GM18870 (cell line): ENCODE measurements around the gene EFCAB12.

Experiments used
- ATAC-seq: cut with Tn5 transposase; IDR thresholded peaks from one replicate; pipeline ENCODE4 v1.9.1; 2021; ENCODE audit warnings: moderate library complexity; ENCODE audit not compliant: unreplicated experiment

The EFCAB12 gene

DNA sequence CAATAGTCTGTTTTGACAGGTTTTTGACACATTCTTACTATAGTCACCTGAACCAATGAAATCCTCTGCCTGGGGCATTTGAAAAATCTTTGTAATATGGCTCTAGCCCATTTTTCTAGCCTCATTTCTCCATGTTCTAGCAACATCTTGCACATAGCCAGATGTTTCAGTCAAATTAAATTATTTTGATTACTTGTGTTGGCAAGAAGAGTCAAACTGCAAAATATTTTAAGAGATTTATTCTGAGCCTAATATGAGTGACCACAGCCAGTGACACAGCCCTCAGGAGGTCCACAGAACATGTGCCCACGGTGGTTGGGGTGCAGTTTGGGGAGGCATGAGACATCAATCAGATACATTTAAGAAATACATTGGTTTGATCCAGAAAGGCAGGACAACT is 18.5 kb upstream of the EFCAB12 start:
- no peak for ATAC-seq

DNA sequence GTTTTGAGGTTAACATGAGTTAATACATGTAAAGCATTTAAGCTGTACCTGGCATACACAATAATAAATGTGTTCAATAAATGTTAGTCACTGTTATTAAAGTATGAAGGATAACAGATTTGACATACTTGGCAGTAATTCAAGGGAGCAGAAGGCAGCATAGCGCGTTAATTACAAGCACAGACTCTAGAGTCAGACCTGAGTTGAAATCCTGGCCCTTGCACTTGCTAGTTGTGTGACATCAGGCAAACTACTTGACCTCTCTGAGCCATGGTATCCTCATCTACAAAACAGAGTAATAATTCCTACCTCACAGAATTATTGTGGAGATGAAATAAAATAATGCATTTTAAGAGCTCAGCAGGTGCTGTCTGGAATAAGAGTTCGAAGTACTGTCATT is 17.0 kb upstream of the EFCAB12 start:
- no peak for ATAC-seq

DNA sequence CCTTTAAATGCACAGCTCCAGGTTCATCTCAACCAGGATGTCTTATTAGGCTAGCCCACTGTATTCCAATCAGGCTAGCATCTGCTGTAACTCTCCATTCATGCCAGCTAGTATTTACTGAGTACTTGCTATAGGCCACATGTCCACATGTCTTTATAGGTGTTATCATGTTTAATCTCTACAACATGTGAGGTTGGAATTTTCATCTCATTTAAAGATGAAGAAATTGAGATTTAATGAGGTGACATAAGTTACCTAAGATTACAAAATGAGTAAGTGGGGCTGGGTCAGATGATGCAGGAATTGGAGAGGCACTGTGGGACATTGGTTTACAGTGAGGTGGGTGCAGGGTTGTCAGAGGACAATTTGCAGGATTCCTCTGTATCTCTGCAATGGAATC is 14.5 kb upstream of the EFCAB12 start:
- ATAC-seq, result no peak

DNA sequence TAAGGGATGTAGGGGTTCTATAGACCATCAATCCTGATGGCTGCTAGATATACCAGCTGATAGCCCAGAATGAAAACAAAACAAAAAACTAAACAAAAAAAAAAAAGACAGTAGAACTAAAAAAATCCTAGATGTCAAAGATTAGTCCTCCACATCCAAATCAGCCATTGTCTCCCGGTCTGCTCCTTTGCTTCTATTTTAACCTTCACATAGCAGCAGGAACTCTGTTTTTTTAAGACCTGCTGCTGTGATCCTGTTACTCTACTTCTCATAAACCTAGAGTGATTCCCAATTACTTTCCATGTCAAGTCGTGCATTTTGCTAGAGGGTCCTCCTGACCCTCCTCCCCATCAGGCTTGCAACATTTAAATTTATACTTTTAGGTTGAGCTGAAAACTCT is 14.1 kb upstream of the EFCAB12 start:
- no peak for ATAC-seq

DNA sequence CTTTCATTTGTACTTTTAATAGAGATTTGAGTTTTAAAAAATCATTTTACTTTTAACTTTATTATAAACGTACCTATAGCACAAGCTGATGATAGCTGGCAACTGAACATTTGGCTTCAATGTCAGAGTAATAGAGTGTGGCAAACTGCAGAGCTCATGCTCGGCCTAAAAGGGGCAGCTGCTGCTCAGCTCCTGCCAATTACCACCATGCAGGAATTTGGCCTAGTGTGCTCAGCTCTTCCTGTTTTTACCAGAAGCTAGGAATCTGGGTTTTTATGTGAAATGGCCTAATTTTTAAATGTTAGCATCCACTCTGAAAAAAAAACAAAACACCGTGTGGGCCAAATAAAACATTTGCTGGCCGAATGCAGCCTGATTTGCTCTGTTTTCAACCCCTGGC is 13.3 kb upstream of the EFCAB12 start:
- ATAC-seq, result no peak

DNA sequence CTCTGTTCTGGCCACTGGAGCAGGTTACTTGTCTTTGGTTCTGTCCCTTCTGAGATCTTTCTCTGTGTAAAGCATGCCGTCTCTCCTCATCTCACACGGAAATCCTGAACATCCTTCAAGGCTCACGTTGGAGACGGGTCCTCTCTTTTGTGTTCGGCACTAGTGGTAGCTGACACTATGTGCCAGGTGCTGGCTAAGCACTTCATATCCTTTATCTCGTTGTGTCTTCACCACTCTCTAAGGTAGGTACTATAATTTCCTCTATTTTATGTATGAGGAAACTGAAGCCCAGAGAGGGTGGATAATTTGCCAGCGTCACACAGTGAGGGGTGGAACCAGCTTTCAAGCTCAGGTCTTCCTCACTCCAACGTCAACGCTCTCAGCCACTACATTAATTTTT is 12.8 kb upstream of the EFCAB12 start:
- no peak for ATAC-seq

DNA sequence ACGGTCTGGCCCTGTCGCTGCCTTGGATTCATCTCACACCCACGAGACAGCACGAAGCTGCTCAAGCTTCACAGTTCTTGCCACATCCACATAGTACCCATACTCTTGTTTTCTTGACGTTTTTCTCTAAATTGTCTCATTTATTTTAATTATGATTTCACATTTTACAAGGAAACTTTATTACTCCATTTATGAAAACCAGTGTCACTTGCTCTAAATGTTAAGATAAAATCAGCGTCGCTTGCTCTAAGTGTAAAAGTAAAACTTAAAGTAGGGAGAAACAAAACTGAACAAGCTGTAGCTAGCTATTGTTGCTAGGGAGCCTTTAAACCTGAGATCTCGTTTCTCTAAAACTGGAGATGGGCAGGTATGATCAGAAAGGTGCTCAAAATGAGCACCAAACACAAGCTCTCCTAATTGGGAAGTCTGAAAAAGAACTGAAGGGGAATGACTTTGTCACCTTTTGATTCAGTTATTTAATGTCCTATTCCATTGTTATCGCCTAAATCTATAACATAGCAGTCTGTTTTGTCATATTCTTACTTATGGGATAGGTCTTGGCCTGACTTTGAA is 12.3 kb upstream of the EFCAB12 start:
- ATAC-seq, result no peak

DNA sequence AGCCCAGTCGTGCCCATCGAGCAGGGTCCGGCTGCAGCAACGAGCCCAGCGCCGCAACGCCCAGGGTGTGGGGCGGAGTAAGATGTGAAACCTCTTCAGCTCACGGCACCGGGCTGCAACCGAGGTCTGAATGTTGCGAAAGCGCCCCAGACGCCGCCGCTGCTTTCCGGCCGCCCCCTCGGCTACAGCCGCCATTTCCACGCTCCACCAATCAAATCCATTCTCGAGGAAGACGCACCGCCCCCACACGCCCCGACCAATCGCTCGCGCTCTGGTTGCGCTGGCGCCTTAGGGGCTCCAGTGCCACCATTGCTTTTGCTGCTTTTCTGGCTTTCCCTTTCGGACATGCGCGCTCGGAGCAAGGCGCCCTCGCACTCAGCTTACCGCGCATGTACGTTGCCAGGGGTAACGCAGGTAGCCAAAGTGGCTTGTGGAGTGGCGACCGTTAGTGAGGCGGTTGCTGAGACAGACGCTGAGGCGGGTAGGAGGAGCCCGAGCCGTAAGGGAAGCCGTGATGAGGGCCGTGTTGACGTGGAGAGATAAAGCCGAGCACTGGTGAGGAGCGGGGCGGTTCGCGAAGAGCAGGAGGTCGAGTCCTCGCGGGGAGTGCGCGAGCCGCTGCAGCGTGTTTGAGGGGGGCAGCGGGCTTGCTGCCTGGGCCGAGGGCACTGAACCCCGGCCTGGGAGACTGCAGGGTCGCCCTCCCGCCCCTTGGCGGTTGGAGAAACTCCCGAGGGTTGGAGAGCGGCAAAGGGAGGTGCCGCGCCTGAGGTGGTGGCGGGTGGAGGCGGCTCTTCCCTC is 11.6 kb upstream of the EFCAB12 start, which contains the start of the genes IFT122 and MBD4:
Gene IFT122 (plus strand): TSS at position 408 of the 801 bp plus-strand sequence. CDS start 107 bp downstream, at position 515.
Gene MBD4 (minus strand): TSS at position 132 of the 801 bp plus-strand sequence. CDS start 115 bp downstream, at position 17.
- peak; percentile 92 for ATAC-seq

DNA sequence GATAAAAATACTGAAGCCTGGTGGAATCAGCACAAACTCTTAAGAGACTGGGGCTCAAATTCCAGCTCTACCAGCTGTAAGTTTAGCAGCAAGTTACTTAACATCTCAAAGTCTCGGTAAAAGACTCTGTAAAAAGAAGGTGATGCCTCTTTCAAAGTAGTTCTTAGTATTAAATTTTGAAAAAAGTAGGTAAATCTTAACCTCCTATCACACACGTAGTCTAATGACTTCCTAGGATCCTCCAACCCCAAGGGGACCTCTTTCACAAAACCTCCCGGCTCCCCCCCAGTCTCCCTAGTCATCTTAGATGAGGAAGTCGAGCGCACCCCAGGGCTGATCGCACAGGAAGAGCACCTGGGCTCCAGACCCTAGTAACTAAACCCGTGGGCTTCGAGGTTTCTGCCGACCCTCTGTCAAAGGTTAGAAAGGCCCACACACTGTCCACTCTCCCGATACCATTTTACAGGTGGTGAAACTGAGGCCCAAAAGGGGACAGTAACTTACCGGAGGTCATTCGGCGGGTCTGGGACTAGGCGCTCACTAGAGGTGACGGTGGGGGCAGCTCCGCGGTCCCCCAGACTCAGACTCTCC is 10.9 kb upstream of the EFCAB12 start:
- no peak for ATAC-seq

DNA sequence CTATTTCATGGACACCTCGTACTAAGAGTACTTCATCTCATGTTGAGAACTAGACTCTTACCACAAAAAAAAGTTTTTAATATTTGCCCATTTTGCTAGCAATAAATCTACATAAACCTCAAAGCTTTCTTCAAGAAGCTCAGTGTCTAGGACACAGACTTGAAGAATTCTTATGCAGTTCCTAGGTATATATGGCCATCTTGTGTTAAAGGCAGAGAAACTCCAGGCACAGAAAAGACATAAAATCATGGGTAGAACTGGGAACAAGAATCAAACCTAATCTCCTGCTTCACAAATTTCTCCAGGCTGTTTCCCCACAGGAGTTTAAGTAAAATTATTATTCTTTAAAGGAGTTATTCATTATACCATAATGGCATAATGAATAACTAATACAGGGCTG is 6.9 kb upstream of the EFCAB12 start:
- no peak for ATAC-seq

DNA sequence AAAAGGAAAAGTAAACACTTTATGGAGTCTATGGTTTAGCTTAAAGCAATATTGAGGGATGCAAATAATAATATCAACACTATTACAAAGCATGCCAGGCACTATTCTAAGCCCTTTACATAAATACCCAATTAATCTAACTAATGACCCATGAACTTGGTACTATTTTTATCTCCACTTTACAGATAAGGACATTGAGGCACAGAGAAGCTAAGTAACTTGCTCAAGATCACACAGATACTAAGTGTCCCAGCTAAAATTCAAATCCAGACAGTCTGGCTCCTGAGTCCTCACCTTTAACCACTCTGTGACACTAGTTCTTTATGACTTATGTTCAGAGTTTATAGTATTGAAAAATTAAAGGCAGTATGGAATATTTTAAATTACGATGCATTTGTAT is 5.7 kb upstream of the EFCAB12 start:
- ATAC-seq, result no peak

DNA sequence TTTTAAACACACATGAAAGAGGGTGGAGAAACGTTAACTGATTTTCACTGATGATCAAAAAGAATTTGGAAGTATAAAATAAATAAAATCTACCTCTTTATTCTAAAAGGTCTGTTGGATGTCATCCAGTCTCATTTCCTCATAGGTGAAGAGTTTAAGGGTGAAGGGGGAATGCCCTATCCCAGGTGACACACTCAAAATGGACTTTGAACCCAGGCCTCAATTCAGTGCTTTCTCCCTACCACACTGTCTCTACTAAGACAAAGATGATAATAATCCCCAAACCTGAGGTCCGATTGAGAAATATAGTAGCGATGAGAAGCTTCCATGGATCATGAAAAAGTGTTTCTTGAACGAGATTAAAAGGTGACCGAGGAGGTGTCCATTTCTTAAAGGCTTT is 5.1 kb upstream of the EFCAB12 start:
- ATAC-seq, result no peak

DNA sequence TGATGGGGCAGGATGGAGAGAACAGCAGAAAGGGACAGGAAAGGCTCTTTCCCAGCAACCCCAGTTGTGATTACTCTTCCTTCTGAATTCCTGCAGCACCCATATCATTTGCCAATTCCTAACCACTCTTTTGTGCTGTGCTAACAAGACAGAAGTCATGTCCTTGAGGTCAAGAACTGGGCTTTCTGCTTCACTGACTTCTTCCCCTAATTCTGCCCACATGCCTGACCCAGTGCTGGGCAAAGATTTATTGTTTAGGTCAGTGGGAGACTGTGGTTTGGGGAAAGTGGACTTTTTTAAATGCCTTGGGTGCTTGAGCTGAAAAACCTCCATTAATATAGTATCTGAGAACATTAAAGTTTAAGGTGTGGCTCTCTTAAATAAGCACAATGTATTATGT is 4.2 kb upstream of the EFCAB12 start:
- no peak for ATAC-seq

DNA sequence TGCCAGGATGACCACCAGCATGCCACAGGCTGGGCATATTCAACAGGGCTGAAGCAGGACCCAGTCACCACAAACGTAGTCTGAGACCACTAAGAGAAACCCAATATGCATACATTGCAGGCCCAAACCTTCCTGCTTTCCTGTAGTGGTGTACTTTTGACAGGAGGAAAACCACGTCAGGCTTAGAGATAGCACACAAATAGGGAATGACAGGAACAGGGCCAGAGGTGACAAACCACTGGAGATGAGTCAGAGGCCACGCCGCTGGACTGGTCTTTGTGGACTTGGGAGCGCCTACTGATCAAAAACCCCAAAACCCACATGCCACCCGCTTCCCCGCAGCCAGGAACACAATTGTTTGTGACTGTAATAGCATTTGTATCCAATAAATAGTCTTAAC is 3.6 kb upstream of the EFCAB12 start:
- ATAC-seq, result no peak

DNA sequence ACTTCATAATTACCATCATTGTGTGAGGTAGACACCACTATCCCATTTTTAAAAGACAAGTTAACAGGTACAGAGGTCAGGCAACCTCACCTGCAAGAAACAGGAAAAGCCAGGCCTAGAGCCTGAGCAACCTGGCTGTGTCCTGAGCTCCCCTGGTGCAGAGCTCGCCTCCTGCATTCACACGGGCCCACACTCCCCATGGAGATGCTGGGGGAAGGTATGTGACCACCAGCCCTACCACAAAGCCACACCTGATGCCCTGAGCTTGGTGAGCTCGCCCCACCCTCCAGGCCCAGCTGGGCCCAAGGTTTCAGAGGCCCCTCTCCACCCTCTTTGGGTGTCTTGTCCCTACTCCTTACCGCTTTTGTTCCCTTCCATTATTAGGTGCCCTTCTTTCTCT is 1.2 kb upstream of the EFCAB12 start:
- ATAC-seq, result no peak

DNA sequence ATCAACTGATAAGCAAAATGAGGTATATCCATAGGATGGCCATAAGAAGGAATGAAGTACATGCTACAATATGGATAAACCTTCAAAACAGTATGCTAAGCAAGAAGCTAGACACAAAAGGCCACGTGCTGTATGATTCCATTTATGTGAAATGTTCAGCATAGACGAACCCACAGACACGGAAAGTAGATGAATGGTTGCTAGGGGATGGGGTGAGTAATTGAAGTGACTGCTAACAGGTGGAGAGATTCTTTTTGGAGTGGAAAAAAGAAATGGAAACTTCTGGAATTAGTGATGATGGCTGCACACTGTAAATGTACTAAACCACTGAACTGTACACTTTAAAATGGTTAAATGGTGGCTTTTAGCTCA is 630 bp upstream of the EFCAB12 start:
- no peak for ATAC-seq

DNA sequence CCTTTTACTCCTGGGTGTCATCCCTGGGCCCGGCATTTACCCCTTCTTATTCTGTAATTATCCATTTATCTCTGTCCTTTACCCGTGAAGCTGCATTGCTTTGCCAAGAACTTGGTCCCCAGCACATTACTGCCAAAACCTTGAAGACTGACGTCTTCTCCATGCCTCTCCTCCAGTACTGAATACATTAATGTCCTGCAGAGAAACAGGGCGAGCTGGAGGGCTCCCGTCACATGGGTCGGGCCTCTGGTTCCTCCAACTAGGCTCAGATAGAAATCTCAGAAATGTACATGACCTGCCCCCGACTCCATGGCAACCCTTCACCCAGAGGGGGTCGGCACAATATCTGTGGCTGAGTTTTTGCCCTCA is 445 bp downstream of the EFCAB12 start:
- no peak for ATAC-seq

DNA sequence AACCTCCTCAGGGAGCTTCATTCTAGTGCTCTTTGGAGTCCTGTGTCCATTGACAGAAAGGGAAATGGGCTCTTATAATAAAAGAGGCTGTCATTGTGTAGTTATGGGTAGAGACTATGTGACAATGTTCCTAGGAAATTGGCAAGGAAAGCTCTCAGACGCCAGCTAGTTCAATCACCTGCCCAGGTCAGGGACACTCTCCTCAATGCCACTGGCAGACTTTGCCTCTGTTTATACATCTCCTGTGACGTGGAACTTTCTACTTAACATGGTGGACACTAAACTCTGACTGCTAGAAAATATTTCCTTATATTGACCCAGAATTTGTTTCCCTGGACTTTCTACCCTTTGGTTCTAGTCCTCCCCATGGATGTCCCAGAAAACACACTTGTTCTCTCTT is 2.8 kb downstream of the EFCAB12 start:
- no peak for ATAC-seq

DNA sequence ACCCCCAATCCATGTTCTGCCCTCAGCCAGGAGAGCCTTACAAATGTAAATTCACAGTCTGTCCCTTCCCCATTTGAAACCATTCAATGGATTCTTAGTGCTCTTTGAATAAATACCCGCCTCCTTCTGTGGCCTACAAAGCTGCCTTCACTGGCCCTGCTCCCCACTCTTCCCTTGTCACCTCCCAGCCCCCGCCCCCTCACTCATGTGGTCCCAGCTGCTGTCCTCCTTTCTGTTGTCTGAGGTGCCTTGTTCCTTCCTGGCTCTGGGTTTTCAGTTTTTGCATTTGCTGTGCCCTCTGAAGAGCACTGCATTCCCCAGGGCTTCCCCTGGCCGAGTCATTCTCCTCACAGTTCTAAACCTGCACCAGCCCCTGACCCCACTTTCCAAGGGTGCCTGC is 3.2 kb downstream of the EFCAB12 start:
- no peak for ATAC-seq

DNA sequence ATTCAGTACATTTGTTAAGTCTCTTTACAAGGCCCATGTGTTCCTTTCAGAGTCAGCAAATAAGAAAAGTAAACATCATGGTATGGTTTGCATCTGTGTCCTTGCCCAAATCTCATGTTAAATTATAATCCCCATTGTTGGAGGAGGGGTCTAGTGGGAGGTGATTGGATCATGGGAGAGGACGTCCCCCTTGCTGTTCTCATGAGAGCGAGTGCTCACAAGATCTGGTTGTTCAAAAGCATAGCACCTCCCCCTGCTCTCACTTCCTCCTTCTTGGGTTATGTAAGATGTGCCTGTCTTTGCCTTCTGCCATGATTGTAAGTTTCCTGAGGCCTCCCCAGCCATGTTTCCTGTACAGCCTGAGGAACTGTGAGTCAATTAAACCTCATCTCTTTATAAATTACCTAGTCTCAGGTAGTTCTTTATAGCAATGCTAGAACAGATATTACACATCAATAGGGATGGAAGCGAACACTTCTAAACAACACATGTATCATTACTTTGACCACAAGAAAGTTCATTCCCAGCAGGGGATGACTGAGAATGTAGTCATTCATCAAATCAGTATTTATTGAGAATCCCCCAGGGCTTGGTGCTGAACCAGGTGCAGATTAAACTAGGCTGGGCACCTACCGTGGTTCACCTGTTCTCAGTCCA is 4.1 kb downstream of the EFCAB12 start:
- peak; percentile 49 for ATAC-seq

DNA sequence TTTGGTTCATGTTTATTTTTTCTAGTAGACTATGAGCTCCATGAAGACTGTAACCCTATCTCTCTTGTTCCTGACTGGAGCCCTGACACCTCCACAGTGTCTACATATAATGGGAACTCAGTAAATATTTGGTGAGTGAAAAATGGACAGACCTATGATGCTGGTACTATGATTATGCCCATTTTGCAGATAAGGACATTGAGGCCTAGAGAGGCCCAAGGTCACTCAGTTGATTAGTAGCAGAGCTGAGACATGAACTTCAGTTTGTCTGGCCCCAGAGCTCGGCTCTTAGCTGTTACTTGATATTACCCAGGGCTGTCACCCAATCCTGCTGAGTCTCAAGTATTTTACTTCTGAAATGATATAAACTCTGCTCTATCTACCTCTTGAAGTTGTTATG is 5.5 kb downstream of the EFCAB12 start:
- no peak for ATAC-seq
